Mammary epithelial cell (primary cell): ENCODE measurements around the gene LYL1.

Experiments used
- EZH2 ChIP-seq: IDR thresholded peaks from 2 replicates; pipeline ENCODE4 v1.6.1; 2012; ENCODE audit warnings: low read length, inconsistent platforms, borderline replicate concordance
- TF ChIP-seq, protein P1 (sequence below), 2 donors: IDR thresholded peaks in 1 of 2; conservative IDR thresholded peaks in 1 of 2; 2 replicates each; pipeline ENCODE4 v1.5.1; 2011 to 2012; ENCODE audit warnings: inconsistent platforms in 2 of 2, low read length in 2 of 2, mild to moderate bottlenecking in 2 of 2, control low read depth in 1 of 2, low read depth in 1 of 2; ENCODE audit not compliant: insufficient read depth in 1 of 2; ENCODE audit errors: extremely low read depth in 1 of 2

DNA sequence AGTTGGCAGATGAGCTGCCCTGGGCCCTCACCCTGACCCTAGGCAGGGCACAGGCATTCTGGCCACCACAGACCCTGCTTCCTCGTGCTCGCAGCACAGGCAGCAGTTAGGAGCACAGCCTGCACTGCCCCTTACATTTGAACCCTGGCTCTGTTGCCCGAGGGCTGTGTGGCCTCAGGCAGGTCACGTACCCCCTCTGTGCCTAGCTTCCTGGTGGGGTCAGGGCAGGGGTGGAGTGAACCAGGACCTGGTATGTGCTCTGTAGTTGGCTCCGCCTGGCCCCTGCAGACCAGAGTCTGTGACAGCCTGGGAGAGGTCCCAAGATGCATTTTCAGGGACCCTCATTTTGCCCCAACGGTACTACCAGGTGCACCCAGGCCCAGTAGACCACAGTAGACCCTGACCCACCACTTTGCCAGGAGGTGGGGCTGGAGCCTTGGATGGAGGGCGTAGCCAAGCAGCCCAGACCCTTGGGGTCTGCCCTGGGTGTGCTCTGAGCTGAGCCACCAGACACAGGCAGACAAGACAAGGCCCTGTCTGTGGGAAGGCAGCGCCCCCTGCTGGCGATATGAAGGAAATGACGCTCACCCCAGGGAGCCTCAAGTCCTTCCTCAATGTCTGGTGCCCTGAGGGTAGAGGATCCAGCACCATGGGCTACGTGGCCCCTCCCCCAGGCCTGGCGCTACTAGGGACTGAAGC is 9.1 kb downstream of the LYL1 start:
- TF ChIP-seq, protein P1, sequence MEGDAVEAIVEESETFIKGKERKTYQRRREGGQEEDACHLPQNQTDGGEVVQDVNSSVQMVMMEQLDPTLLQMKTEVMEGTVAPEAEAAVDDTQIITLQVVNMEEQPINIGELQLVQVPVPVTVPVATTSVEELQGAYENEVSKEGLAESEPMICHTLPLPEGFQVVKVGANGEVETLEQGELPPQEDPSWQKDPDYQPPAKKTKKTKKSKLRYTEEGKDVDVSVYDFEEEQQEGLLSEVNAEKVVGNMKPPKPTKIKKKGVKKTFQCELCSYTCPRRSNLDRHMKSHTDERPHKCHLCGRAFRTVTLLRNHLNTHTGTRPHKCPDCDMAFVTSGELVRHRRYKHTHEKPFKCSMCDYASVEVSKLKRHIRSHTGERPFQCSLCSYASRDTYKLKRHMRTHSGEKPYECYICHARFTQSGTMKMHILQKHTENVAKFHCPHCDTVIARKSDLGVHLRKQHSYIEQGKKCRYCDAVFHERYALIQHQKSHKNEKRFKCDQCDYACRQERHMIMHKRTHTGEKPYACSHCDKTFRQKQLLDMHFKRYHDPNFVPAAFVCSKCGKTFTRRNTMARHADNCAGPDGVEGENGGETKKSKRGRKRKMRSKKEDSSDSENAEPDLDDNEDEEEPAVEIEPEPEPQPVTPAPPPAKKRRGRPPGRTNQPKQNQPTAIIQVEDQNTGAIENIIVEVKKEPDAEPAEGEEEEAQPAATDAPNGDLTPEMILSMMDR (conservative IDR thresholded peaks at IDR 0.05 in 1 of 2, IDR thresholded peaks at IDR 0.05 in 1 of 2; ENCODE audit: extremely low read depth in 1 of 2, insufficient read depth in 1 of 2, low read depth in 1 of 2, low read length in 2 of 2), result peak; percentile 80 to 89
- TF ChIP-seq EZH2, result no peak
